GM21423 (cell line): ENCODE measurements around the gene KANSL1L.
"Not testable (repeated sequence)": the region's sequence is repeated elsewhere in the genome, so short reads cannot be mapped to it uniquely, and the experiment has no call there.

Experiments
- ATAC-seq: cut with Tn5 transposase; IDR thresholded peaks from one replicate; pipeline ENCODE4 v1.9.1; 2021; ENCODE audit warnings: mild to moderate bottlenecking, moderate library complexity; ENCODE audit not compliant: unreplicated experiment

KANSL1L gene

DNA sequence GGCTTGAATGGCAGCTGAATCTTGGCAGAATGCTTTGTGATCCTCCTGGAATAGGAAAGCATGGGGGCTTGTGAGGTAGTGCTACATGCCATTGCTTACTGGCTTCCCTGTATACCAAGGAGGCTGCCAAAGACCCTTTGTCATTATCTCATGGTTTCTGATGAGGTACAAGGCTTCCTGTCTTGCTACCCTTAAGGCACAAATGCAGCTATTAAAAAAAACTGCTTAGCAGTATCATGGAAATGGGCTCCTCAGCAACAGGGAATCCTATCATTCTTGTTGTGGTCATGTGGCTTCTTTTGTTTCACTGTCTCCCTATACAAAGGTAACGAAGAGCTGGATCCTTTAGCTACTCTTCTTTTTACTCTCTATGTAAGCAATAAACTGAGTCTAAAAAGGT is 6.6 kb upstream of the KANSL1L start:
- ATAC-seq, result no peak

DNA sequence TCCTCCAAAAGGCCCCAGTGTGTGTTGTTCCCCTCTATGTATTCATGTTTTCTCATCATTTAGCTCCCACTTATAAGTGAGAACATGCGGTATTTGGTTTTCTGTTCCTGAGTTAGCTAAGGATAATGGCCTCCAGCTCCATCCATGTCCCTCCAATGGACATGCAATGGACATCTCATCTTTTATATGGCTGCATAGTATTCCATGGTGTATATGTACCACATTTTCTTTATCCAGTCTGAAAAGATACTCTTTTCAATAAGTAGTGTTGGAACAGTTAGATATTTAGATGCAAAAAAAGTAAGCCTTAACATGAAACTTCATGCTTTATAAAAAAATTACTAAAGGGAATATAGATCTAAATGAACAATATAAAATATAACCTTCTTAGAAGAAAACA is 5.9 kb upstream of the KANSL1L start:
- ATAC-seq, result not testable (repeated sequence)

DNA sequence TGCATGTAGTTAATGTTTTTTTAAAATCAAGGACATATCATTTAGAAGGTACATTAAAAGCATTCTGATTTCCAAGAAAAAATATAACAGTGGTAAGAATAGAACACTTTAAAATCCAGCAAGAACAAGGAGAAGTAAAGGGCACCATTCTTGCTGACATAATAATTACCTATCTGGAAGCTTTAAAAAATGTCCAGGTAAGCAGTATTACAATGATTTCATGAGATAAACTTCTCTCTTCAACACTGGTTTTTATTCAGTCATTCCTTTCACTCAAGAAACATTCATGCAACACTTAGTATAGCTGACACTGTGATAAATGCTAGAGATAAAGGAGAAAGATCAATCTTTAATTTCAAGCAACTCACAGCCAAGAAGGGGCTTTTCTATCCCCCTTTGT is 2.9 kb upstream of the KANSL1L start:
- ATAC-seq, result no peak

DNA sequence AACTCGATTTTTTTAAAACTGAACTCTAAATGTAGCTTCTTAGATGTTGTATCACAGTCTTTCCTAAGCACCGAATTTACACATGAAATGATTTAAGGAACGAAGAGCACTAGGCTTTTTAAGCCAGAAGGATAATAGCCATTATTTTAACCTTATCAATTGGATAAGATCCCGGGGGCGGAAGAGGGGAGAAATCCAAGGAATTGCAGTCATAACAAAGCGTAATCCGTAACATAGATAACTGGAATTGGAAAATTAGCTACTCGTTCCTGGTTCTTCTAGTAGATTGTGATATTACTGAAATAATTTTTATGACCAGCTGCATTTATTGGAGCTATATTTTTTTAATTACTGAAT is 988 bp upstream of the KANSL1L start:
- ATAC-seq, result no peak

DNA sequence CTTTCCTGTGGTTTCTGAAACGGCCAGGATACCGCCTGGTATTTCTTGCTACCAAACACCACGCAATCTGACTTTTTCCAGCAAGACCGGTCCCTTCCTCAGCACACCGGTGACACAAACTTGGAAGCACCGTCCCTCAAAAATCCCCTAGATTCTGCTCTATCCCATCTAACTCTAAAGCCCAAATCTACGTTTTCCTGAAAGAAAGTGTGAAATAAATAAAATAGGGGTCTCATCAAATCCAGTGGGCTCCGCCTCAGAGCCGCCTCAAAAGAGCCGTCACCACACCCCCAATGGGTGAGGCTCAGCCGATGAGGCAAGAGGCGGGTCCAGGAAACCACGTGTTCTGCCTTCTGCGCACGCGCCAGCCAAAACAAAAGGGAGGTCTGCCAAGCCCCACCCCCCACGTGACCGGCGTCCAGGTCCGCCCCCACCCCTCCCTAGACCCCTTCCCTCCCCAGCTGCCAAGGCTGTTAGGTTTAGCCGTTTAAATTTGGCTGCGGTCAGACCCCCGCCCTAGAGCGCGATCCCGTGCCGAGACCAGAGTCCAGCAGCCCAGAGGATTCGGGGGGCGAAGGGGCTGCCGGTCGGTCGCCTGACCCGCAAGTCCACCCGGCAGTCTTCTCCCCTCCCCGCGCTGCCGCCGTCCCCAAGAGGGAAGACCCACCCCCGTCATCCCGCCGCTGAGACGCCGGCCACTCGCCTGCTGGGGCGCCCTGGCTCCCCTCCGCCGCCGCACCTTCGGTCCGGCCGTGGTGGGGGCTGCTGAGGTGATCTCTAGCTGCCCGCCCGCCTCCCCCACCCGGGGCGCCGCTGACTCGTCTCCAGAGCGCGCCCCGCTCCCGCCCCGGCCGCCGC is 534 bp downstream of the KANSL1L start:
- ATAC-seq, result peak; percentile 64

DNA sequence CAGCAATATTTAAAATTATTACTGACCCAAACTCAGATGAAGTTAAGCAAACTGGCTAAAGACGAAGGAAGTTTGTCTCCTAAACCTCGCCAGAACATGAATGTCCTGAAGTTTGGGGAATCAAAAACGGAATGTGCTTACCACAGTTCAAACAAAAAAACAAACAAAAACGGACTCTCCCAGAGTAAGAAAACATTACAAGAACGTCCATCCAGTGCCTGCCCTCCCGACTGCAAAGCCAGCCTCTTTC is 1.1 kb downstream of the KANSL1L start:
- ATAC-seq, result no peak

DNA sequence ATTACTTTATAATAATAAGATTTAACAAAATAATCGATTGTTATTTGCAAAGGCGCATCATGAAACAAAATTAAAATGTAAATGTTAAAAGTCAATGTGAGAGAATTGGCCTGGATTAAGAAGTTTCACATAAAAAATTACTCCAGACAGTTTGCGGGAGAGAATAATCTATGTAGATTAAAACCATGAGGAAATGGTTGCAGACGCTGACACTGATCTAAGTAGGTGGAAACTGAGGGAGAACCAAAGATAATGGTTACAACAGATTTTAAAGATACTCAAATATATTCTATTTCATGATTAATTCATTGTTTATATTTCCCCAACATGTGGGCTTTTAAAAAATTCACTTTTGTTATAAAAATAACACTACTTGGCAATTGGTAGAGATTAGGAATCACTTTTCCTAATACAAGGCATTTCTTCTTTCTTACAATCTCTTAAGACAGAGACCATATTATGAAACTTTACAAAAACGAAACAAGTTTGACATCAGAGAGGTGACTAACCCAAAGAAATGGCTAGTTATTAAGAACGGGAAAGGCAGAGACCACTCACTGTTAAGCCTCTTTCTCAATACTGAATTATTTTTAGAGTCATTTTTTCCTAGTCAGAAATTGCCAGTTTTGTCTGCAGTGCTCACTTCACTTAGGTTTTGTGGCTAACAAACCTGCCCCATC is 1.6 kb downstream of the KANSL1L start:
- peak; percentile 30 for ATAC-seq

DNA sequence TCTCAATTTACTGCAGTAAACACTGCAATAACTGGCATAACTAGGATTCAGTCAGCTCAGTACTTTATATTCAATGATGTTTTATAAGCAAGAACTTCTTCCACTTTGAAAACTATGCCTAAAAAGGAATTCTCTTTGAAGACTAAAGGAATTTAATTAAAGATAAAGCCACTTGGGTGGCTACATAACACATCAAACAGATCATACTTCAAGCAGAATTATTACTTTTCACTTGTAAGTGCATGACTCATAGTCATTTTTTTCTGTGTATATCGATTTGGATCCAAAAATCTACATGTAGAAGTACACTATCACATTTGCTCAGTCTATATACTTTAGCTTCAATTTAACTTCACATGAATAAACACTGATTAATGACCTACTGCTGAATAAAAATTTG is 4.0 kb downstream of the KANSL1L start:
- no peak for ATAC-seq

DNA sequence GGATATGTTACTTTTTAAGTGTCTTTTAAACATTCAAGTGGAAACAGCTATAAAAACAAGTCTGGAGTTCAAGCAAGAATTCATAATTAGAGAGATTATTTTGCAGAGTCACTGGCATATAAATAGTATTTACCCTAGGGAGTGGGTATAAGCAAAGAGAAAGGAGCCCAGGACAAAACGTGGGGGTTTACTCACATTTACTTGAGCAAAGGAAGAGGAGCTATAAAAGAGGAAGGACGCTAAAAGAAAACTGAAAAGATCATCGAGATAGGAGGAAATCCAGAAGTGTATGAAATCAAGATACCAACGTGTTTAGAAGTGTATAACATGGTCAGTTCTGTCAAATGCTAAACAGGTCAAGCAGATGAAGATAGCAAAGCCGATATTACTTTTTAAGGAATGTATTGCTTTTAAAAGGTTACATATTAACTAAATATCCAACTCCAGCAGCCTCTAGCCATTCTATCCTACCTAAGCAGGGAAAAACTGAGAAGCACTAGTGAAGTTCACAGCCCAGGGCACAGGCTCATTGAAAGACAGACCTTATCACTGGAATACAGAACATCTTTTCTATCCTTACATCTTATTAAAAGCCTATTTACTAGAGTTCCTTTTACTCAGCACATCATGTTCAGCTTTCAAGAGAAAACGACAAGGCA is 8.6 kb downstream of the KANSL1L start:
- ATAC-seq, result no peak

DNA sequence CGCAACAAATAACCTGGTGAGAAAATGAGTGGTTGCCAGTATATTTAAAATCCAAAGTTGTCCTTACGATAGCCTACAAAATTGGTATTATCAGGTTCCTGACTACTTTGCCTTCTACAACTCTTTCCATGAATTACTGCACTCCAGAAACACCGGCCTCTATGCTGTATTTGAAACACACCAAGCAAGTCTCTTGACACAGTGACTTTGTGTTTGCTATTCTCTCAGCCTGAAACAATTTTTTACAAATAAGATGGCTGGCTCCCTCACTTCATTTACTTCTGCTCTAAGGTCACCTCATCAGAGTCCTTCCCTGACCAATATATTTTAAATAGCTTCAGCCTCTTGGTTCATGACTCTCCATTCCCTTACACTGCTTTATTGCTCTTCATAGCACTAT is 12.2 kb downstream of the KANSL1L start:
- no peak for ATAC-seq

DNA sequence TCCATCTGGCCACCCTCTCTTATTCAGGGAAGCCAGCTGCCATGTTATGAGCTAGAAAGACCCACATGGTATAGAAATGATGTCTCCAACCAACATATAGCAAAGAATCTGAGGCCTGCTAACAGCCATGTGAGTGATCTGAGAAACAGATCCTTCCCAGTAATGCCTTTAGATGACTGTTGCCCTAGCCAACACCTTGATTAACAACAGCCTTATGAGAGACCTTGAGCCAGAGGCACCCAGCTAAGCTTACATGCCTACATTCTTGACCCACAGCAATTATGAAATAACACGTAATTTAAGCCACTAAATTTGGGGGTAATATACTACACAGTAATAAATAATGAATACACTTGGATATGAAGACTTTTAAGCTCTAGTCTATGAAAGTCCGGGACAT is 13.0 kb downstream of the KANSL1L start:
- ATAC-seq, result no peak

DNA sequence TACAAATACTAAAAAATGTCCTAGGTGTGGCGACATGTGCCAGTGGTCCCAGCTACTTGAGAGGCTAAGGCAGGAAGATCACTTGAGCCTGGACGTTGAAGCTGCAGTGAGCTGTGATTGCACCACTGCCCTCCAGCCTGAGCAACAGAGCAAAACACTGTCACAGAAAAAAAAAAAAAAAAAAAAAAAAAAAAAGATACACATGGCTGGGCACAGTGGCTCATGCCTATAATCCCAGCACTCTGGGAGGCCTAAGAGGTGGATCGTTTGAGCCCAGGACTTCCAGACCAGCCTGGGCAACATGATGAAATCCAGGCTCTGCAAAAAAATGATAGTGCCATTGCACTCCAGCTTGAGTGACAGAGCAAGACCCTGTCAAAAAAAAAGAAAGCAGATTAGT is 13.7 kb downstream of the KANSL1L start:
- ATAC-seq, result no peak

DNA sequence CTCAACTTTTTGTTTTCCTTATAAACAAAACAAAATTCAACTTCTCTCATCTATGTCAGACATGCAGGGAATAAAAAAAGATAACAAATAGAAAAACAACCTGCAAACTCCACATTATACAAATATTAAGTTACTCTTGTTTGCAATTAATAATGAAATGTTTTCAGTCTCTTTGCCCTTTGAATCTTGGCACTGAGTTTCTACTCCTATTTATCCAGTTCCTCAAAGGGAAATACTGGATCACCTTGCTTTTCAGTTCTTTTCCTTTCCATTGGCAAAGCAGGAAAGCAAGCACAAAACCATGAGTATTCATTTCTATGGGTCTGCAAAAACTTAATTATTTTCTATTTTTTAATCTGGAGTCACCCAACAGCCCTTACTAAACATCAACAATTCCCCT is 23.6 kb downstream of the KANSL1L start:
- no peak for ATAC-seq

DNA sequence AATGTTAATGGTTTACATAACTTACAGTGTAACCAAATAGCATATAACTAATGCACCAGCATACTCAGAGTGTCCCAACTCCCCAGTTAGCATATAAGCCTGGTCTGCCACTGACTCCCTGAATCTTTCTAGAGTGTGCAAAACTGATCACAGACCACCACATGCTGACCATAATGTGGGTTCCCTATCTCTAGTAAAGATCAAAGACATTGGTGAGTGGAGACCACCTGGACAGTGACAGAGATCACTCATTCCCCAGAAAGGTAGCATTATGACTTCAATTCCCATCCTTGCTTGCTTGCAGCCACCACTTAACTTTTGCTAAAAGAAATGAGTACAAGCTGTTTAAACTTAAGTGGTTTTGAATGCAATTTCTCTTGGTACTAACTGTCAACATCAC is 39.0 kb downstream of the KANSL1L start:
- no peak for ATAC-seq

DNA sequence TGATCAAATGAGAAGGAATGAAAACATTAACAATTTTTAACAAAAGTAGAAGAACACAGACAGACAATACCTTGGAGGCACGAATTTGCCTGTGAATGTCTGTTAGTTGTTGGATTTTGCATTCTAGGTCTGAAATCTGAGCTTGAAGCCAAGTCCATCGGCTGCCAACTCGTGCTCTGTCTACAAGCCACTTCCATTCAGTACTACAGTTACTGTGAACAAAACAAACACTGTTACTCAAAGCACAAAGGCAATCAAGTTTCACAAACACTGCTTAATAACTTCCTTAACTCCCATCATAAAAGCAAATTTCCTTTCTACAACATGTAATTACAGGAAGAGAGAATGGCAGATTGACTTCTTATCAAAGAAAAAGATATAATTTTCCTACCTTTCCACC is 42.2 kb downstream of the KANSL1L start:
- ATAC-seq, result no peak

DNA sequence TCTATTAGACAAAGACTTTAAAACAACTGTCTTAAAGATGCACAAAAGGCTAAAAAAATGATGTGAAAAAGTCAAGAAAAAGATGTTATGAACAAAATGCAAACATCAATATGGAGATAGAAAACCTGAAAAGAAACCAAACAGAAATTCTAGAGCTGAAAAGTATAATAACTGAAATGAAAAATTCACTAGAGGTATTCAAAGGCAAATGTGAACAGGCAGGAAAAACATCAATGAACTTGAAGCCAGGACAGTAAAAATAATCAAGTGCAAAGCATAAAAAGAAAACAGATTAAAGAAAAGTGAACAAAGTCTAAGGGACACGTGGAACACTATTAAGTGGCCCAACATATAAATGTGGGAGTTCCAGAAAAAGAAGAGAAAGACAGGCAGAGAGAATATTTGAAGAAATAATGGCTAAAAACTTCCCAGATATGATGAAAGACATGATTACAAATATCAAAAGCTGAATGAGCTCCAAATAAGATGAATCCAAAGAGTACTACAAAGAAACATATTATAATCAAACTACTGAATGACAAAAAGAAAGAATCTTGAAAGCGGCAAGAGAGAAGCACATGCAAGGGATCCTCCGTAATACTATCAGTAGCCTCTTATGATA is 57.5 kb downstream of the KANSL1L start:
- ATAC-seq, result no peak

DNA sequence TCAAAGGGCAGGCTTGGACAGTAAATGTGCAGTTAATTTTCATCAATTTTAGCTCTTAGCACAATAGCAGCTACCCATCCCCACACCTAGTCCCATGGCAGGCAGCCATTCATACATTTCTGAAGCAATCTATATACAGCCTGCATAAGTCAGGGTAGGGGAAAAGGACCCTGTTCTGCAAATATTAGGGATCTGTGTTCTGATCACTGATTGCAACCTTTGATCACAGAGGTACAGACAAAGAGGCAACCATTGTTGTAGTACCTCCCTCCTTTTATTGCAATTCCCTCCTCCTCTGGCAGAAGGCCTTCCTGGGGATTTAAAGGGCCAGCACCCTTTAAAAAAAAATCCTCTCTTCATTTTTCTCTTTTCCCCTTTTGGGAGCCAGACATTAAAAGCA is 58.3 kb downstream of the KANSL1L start:
- no peak for ATAC-seq

DNA sequence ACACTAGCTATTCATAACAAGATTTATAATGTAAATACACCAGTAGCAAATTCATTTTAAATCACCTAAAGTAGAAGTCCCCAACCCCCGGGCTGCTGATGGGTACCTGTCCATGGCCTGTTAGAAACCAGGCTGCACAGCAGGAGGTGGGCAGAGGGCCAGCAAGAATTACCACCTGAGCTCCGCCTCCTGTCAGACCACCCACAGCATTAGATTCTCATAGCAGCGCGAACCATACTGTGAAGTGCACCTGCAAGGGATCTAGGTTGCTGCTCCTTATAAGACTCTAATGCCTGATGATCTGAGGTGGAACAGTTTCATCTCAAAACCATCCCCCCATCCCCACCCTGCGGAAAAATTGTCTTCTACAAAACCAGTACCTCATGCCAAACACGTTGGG is 71.3 kb downstream of the KANSL1L start:
- no peak for ATAC-seq

DNA sequence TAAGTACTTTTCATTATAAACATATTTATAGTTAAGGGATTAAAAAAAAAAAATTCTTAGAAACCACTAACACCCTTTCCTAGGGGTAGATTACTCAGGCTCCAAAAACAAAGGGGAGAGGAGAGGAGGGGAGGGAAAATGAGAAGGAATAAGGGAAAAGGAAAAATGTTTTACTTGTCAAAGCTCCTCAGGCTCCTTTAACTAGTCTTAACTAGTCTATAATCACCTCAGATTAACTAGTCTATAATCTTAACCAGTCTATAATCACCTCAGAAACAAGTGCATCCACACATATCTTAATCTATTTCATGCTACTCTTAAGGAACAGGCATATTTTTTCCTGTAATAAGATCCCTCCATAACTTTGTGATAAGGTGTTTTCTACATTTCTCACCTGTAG is 76.4 kb downstream of the KANSL1L start:
- ATAC-seq, result no peak

DNA sequence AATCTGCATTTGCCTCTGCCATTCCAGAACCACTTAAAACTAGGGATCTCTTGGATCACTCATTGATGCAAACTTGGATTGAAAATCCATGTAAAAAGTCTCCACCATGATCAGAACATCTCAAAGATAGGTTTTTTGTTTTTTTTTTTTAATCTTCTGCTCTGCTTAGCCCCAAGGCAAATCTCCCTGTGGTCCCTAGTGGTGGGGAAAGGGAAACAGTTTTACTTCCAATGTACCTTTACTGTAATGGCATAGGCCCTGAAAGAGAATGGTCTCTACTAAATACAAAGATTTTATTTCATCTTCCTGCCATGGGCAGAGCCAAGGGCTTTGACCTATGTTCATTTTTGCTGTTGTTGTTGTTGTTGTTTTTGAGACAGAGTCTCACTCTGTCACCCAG is 78.4 kb downstream of the KANSL1L start:
- no peak for ATAC-seq

DNA sequence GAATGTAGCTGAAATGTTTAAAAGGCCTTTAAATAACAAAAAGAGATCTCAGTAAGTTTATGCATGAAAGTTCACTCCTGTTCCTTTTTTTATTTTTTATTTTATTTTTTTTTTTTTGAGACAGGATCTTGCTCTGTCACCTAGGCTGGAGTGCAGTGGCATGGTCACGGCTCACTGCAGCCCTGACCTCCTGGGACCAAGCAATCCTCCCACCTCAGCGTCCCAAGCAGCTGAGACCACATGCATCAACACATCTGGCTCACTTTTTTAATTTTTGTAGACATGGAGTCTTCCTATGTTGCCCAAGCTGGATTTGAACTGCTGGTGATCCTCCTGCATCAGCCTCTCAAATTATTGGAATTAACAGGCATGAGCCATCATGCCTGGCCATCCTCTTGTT is 84.3 kb downstream of the KANSL1L start:
- ATAC-seq, result no peak

DNA sequence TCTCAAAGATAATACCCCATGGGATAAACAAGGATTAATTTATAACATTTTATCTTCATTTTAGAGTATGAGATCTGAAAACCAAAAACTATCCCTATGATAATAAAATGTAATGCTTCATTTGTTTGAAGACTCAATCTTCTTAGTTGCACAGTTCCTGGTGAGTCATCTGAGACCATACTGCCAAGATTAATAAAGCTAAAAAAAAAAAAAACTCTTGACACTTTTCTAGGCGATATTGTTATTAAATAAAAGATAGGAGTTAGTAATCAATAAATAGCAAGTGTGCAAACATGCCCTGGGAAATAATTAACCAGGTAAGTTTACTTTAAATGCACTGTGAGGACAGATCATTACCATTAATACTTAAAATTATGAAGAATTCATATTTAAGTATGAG is 84.9 kb downstream of the KANSL1L start:
- ATAC-seq, result no peak
